ENCODE results near the gene ACTN1. TPM values are rescaled to one million over a fixed set of nuclear protein-coding genes. Genes with fewer than 3 reads are reported as not detected.
A peak's percentile ranks its signal among the peaks of the same experiment; 100 is the strongest.

The ACTN1 gene
- total RNA-seq, 1 experiment from 2014 or later = 146 TPM

DNA sequence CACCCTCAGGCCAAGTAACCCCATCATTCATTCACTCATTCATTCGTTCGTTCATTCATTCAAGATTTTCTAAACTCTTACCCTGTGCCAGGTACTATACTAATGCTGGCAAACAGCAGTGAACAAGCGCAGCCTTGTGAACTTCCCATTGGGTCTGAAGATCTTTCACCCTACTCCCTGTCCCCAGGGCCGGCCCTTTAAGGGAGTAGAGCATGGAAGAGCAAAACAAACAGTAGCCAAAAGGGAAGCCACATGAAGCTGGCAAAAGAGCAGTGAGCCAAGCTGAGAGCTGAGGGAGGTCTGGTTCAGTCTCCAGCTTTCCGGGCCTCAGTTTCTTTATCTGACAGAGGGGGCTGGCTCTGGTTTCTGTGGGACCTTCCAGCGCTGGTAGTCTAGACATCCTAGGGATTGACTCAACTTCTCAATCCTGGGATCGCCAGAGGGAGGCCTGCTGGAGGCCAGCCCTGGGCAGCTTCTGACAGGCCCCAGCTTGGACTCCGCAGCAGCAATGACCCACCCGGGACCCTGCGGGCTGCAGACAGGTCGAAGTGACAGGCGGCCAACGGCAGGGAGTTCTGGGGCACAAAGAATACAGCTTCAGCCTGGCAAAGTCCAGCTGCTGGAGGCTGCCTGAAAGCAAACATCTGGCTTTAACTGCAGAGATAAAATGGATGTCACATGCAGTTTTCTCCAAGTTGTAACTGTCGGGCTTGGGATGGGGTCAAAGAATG is 27.1 kb downstream of the ACTN1 start:
- DNase-seq (ENCODE audit: low spot score) = no peak

DNA sequence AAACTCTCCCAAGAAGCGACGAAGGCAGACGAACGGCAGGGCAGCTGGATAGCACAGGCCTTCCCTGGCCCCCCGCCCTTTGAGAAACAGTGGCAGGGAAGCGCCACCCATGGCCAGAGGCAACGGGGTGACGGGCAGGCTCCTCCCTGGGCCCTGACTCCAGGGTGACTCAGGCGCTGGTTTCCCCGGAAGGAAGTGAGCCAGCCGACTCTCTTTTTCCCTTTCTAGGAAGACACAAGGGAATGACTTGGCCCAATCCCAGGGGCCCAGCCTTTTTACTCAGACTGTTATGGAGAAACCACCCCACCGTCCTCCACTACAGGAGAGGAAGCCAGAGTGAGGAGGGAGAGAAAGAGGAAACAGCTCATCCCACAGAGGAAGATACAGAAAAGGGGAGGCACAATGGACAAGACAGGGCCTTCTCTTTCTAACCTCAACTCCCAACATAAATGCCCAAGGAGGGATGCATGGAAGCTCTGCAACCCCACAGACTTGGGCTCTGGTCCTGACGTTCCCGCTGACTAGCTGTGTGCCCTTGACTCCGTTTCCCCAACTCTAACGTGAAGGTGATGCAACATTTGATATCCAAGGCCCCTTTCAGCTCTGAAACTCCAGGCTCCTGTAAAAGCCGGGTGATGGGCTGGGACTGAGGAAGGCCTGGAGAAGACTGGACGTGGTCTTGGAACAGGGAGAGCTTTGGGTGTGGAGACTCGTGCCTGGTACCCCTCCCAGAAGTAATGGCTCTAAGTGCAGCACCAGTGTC is 27.9 kb downstream of the ACTN1 start:
- peak; percentile 96 for DNase-seq (ENCODE audit: low spot score)

DNA sequence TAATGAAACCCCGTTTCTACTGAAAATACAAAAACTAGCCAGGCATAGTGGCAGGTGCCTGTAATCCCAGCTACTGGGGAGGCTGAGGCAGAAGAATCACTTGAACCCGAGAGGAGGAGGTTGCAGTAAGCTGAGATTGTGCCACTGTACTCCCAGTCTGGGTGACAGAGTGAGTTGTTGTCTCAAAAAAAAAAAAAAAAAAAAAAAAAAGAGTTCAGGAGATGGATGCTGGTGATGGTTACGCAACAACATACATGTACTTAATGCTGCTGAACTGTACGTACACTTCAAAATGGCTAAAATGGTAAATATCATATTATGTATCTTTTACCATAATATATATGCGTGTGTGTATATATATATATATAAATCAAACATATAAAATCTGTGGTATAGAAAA is 29.0 kb downstream of the ACTN1 start:
- DNase-seq (ENCODE audit: low spot score) = no peak

GRCh38 chr14:68949601-68949965 is 29.5 kb downstream of the ACTN1 start:
- no peak for DNase-seq (ENCODE audit: low spot score)

- no peak for DNase-seq (ENCODE audit: low spot score)
Measured at GRCh38 chr14:68948686-68949600, 30.2 kb downstream of the ACTN1 start.

DNA sequence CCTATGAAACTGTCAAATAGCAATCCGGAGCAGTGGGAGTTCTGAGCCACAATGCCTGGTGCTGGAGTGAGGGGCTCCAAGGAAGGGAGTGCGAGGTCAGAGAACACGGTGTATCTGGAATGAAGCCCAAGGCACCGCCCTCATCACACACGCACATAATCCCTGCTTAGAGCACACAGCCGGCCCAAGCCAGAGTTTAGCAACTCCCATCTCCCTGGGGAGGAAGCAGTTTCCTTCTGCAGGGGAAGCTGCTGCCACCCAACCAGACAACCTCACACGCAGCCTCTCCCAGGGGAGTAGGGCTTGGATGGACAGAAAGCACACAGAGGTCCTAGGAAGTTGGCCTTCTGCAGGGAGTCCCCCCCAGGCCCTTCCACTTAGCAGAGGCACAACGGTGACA is 31.3 kb downstream of the ACTN1 start:
- no peak for DNase-seq (ENCODE audit: low spot score)

DNA sequence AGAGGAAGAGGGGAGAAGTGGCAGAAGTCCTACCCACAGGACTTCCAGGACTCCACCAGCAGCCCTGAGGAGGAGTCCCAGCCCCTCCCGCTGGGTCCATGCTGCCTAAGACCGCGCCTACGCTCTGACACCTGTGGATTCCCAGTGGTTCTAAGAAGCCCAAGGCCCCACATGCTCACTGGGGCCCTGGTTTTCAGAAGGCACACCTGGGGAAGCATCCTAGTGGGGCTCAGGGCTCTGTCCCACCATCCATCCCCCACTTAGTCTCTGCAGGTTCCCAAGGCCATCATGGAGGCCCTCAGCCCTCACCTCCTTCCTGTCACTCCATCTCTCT is 32.6 kb downstream of the ACTN1 start:
- DNase-seq (ENCODE audit: low spot score) = no peak

DNA sequence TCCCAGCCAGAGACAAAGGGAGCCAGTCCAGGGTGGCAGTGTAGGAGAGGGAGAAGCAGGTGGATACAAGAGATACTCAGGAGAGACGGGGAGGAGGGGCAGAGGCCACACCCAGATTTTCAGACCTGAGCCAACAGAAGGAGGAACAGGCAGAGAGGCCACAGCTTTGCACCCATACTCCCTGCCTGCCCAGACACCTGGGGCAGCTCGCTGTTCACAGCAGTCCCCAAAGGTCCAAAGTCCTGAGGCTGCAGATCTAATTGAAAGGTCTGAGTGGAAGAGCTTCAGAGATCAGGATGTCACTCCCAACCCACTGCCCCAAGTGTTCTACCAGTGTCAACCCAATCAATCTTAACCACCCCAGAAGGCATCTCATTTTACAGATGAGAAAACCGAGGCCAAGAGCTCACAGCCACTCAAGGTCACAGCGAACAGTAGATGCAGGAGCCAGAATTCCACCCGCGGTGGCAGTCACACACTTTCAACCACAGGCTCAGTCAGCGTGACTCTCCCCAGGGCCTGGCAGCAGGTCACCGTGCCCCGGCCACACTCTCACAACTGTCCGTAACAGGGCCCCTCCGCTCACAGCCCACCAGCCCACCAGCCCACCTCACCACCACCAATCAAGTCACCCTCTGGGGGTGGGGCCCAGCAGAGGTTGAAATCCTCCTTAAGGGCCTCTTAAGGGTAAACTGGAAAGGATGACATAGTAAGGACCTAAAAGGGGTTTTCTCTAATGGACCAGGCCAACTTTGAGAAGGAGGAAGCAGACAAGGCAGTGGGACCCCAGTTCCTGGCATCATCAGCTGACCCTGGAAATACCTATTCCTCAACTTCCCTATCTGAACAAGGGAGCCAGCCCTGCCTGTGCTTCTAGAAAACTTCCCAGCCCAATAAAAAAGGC is 33.3 kb downstream of the ACTN1 start:
- no peak for DNase-seq (ENCODE audit: low spot score)

DNA sequence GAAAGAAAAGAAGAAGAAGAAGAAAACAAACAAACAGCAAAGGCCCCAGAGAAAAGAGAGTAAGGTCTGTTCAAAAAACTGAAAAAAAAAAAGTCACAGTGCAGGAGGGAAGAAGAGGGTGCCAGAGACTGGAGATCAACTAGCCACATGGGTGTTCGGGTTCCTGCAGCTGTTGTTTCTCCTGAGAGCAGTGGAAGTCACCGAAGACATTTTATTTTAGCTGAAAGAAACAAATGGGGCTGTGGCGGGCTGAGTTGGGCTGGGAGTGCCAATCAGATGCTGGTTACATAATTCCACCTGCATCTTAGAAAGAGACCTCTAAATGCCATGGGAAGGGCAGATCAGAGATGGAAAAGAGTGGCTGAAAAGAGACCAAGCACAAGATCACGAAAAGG is 33.9 kb downstream of the ACTN1 start:
- DNase-seq (ENCODE audit: low spot score) = no peak

DNA sequence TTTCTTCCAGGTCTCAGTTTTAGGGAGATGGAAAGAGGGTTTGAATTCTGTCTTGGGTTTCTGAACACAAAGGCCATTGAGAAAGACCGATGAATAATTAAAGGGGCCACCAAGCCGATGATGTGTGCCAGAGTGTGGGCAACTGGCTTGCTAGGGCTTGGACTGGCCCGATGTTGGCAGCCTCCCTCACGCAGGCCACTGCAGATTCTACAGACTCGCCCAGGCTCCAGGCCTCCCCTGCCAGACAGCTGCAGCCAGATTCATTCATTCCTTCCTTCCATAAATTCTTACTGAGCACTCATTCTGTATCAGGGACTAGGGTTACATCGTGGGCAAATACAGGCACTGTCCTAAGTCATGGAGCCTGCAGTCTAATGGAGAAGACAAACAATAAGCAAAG is 34.9 kb downstream of the ACTN1 start:
- no peak for DNase-seq (ENCODE audit: low spot score)

DNA sequence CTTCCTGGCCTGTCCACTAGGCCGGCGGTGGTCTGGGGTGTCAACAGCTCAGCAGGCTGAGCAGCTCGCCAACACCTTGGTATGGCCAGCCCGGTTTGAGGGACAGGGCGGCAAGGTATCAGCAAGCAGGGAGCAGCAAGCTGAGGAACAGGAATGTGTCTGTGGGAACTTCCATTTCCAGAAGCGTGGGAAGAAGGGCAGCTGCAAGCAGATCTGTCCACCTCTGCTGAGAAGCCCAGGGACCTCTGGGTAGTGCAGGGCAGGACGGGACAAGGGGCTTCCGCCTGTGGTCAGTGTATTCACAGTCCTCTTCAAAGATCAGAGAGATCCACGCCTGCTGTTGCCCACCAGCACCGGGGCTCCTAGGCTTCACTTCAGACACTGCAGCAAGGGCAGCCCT is 36.0 kb downstream of the ACTN1 start:
- DNase-seq (ENCODE audit: low spot score) = no peak

DNA sequence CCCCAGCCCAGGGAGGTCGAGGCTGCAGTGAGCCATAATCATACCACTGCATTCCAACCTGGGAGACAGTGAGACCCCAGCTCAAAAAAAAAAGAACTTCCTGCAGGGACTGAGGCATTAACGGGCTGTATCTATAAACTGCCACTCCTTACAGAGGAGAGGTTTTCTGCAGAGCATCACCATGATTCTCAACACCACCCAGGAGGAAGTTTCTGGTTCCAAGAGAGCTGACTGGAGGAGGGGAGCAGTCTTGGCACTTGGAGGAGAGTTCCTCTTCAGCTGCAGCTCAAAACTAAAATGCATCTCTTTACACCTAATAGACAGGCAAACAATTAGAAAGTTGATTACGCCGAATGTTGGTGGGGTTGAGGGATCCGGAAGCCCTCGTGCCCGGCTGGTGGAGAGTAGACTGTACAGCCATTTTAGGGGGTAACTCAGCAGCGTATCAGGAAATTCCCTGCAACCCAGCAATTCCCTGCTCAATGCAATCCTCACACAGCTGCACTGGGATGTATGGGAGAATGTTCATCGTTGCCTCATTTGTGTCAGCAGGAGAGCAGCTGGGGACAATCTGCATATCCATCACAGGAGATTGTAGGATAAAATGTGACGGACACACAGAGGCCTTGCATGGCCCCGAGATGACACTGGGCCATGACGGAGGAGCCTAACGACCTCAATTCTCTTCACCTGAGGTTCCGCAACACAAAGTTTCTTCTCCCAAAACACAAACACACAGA is 36.6 kb downstream of the ACTN1 start:
- peak; percentile 54 for DNase-seq (ENCODE audit: low spot score)

DNA sequence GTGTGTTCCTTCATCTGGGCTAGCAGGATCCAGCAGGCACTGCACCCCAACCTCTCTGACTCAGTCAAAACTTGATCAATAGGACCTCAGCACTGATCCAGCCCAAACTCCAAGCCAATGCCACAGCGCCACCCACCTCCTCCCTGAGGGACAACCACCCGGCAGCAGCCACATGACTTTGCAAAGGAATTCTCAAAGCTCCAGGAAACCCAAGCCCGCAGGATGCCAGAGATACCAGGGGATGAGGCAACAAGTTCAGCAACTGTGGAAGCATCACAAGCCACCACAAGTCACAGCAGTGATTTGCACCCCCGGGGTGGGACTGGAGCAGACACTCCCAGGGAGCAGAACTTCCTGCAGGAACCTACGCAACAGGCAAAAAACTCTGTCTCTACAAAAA is 37.3 kb downstream of the ACTN1 start:
- DNase-seq (ENCODE audit: low spot score) = peak; percentile 94

GRCh38 chr14:68940614-68941185 is 38.4 kb downstream of the ACTN1 start:
- no peak for DNase-seq (ENCODE audit: low spot score)

GRCh38 chr14:68939893-68940613 is 39.0 kb downstream of the ACTN1 start:
- peak; percentile 96 for DNase-seq (ENCODE audit: low spot score)

DNA sequence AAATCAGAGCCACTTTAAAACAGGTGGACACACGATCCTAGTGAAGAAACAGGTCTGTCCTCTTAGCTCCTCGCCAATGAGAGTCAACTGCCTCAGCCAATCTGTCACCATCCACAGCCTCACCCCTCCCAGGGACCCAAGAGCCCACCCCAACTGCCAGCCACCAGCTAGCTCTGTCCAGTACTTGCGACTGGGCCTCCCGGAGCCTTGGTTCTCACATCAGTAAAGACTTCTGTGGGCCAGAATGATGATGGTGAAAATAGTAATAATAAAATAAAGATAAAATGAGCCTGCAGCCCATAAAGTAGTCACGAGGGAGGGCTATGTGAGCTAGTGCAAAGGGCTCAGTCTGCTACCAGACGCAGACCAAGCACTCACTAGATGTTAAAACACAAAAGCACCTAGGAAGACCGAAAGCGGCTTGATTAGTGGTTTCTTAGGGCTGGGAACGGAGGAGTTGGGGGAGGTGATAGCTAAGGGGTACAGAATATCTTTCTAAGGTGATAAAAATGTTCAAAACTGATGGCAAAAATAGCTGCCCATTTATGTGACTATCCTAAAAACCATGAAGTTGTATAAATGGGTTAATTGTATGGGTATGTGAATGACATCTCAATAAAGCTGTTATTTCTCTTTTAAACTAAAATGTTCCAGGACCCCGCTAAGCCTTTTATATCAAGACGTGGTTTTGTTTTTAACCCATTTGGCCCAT is 39.8 kb downstream of the ACTN1 start:
- DNase-seq (ENCODE audit: low spot score) = no peak

DNA sequence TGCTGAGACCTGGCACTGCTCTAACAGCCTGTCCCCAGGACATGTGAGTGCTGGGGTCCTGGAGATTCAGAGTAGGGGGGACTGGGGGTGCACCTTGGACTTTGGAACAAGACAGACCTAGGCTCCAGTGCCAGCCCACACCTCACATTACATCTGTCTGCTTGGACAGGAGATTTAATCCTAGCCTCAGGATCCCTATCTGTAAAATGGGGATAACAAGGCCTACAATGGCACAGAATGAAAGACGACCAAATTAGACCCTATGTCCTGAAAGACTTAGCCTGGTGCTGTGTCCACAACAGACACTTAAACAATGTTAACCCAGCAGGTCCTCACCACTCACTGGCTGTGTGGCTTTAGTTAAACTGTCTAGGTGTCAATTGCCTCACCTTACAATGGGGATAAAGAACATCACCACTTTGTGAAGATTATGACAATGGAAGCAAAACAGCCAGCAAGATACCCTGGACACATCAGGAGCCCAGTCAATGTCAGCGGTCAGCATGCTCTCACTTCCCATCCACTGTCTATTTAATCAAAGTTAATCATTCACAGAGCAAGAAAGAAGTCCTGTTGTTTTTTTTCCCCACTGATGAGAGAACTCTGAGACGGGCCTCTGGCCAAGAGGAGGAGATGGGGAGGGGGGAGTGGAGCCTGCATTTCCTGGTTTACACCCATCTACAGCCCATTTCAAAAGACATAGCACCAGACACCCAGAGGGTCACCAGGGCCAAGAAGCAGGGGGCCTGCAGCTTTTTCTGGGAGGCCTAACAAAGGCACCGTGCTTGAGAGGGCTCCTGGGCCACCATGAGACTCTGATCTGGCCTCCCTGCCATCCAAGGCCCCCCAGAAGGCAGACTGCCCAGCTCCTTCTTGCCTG is 40.6 kb downstream of the ACTN1 start:
- DNase-seq (ENCODE audit: low spot score) = no peak
